ENCODE results near the gene JDP2.
"Not testable (repeated sequence)": the region's sequence is repeated elsewhere in the genome, so short reads cannot be mapped to it uniquely, and the experiment has no call there.

The JDP2 gene, protein sequence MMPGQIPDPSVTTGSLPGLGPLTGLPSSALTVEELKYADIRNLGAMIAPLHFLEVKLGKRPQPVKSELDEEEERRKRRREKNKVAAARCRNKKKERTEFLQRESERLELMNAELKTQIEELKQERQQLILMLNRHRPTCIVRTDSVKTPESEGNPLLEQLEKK

DNA sequence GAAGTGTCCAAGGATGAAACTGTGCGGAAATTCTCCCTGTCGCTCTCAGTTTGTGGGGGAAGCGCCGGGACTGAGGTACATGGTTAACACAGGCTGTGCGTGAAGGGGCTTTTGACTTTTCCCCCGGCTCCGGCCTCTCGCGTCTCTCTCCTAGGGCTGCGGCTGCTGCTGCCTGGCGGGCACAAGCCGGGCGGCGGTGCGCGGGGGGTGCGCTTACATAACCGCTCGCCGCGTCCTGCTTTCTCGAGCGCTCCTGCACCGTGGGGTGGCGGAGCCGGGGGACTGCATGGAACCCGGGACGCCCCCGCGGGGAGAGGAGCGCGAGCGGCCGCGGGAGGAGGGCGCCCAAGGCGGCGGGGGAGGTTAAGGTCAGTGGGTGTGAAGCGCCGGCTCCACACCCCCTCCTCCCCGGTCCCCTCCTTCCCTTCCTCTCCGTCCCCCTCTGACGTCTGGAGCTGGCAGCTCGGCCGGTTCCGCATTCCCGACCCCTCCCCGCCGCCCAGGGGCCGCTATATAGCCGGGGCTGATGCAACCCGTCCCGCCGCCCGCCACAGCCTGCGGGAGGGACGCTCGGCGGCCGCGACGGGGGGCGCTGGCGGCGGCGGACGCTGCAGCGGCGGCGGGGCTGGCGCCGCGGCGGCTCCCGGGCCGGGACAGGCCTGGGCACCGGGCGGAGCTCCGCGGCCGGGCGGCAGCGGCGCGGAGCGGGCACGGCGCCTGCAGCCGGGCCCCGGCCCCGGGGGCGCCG is at the start of gene JDP2:
TSS of gene JDP2 (plus strand) at position 541 of the 748 bp plus-strand sequence. CDS start 9,899 bp downstream, outside the sequence.
- peak in 1 of 2 donors; percentile 16 for DNase-seq (ENCODE audit: low read depth in 1 of 2, low spot score in 1 of 2)

DNA sequence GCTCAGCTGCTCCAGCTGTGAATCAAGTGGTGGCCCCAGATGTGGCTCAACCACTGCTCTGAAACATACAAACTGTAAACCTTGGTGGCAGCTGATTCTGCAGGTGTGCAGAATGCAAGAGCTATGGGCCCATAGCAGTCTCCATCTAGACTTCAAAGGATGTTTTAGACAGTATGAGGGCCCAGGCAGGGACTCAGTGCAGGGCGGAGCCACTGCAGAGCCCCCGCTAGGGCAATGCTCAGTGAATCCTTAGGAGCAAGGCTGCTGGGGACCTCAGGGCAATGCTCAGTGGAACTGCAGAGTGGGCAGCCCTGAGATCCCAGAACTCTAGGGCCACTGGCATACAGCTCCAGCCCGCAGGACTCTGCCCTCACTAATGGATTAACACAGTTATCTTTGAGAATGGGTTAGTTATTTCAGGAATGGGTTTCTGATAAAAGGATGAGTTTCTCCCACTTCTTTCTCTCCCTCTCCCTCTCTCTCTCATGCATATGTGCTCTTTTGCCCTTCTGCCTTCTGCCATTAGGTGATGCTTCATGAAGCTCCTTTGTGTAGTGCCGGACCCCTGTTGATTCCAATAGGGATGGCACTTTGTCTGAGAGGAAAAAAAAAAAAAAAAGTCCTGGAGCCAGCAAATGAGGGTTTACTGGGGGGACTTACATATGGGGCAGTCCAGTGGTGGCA is 48.4 kb upstream of the JDP2 start:
- no peak for DNase-seq (ENCODE audit: low read depth in 1 of 2, low spot score in 1 of 2)

DNA sequence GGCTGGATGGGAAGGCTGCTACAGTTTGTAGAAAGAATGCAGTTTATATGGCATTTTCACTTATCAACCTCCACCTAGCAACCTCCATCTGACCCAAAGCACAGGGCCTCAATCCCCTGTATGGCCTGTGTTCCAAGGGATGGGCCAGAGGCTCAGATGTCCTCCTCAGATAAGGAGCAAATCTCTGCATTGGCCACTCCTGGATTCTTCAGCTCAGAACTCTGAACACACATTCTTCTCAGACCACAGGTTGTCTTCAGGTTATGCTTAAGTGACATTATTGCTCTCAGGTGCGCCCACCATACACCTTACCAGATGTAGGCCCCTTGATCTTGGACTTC is 47.9 kb upstream of the JDP2 start:
- no peak for DNase-seq (ENCODE audit: low read depth in 1 of 2, low spot score in 1 of 2)

DNA sequence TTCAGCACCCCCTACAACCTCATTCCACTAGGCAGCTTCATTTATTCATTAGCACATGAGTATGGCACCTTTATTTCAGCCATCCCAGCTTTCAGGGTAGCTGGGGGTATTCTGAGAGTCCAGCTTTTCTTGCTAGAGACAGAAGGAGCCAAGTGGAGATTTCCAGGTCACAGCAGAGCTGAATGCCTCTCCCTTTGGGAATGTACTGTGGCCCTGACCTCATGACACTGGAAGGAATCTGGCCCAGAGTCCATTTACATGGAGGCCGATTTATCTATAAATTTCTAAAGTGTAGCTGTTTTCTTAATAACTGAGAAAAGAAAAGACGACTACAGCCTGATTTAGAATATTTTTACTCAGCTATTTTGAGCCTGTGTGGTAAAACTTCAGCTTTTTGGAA is 47.2 kb upstream of the JDP2 start:
- DNase-seq (ENCODE audit: low read depth in 1 of 2, low spot score in 1 of 2): no peak

DNA sequence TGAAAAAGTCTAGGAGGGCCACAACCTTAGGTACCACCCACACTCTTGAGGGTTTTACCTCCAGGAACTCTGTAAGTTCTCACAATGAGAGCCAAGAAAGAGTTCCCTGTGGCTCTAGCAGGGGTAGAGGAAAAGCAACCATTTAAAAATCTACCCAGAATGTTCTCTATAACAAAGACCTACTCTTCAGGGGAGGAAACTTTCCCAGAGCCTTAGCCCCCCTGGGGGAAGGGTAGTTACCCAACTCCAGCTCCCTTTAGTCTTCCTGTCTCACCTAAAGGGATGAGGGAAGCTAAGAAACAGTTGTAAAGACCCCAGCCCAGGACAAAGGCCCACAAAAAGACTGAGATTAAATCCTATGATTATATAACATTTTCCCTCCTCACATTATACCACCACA is 46.2 kb upstream of the JDP2 start:
- no peak for DNase-seq (ENCODE audit: low read depth in 1 of 2, low spot score in 1 of 2)

DNA sequence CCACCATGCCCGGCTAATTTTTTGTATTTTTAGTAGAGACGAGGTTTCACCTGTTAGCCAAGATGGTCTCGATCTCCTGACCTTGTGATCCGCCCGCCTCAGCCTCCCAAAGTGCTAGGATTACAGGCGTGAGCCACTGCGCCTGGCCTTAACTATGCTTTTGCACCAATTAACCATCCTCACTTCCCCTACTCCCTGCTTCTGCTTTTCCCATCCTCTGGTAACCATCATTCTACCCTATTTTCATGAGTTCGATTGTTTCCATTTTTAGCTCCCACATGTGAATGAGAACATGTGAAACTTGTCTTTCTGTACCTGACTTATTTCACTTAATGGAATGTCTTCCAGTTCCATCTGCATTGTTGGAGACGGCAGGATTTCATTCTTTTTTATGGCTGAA is 44.6 kb upstream of the JDP2 start:
- DNase-seq (ENCODE audit: low read depth in 1 of 2, low spot score in 1 of 2): not testable (repeated sequence)

DNA sequence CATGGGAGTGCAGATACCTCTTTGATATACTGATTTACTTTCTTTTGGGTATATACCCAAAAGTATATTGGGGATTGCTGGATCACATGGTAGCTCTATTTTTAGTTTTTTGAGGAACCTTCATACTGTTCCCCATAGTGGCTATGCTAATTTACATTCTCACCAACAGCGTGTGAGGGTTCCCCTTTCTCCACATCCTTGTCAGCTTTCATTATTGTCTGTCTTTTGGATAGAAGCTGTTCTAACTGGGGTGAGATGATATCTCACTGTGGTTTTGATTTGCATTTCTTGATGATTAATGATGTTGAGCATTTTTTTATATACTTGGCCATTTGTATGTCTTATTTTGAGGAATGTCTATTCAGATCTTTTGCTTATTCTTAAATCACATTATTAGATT is 44.1 kb upstream of the JDP2 start:
- no peak for DNase-seq (ENCODE audit: low read depth in 1 of 2, low spot score in 1 of 2)

DNA sequence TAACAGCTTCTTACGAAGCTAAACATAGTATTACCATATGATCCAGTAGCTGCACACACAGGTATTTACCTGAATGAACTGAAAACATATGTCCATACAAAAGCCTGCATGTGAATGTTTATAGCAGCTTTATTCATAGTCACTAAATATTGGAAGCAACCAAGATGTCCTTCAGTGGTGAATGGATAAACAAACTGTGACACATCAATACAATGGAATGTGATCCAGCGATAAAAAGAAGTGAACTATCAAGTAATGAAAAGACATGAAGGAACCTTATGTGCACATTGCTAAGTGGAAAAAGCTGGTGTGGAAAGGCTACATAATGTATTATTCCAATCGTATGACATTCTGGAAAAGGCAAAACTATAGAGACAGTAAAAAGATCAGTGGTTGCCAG is 38.1 kb upstream of the JDP2 start:
- no peak for DNase-seq (ENCODE audit: low read depth in 1 of 2, low spot score in 1 of 2)

DNA sequence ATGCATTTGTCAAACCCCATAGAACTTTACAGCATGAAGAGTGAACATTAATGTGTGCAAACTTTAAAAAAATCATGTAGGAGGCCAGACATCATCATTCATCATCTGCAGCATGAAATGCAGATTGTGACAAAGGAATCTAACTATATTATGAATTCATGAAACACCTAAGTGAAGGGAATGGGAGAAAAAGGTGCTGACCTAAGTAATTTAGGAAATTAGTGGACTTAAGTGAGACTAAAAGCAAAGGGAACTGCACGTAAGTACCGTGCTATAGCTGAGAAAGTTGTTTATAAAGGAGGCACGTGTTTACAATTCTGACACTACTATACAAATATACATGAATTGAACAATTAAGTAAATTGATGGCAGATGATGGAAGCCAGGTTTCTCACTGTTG is 37.6 kb upstream of the JDP2 start:
- DNase-seq (ENCODE audit: low read depth in 1 of 2, low spot score in 1 of 2): no peak

DNA sequence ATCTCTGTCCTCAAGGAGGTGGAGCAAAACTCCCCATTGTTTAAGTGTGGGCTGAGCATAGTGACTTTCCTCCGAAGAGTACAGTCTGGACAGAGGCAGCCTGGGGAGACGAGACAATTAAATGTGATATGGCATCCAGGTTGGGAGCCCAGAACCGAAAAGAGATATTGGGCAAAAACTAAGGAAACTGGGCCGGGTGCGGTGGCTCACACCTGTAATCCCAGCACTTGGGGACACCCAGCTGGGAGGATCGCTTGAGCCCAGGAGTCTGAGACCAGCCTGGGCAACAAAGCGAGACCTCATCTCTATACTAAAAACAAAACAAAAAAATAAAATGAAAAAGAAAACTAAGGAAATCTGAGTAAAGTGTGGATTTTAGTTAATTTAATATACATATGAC is 35.9 kb upstream of the JDP2 start:
- no peak for DNase-seq (ENCODE audit: low read depth in 1 of 2, low spot score in 1 of 2)

DNA sequence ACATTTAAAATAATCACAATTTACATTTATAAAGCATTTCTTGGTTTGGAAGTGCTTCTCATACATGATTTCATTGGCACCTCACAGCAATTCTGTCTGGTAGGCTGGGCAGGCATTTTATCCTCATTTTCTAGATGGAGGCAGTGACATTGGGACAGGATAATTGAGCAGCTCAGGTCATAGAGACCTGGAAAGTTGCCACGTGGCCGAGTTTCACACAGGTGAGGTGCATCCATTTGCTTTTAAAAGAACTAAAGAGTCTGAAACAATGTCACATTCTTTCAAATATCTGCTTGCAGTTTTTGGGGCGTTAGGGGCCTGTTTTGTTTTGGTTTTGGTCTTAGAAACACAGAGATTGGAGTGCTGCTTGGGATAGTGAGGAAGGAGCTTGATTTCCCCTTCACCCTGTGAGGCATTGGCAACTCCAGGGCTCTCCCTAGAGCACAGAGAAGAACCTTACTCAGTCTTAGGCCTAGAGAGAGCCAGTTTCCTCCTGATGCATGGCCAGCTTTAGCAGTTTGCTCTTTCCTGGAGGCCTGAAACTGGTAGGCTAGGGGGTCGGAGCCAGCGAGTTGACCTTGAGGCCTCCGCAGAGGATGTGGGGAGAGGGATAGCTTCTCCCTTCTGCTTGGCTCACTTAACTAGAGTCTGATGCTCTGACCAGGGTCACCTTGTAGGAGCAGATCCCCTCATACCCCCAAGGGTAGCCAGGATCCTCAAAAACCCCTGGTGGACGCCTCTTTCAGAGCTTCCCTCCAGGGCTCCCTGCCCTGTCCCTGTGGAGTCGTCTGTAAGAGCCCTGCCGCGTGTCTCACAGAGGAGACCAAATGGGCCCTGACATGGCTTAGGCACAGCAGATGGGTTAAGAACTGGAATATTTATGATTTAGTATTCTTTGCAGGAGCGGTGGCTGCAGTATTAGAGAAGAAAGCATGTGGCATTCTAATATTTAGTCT is 34.9 kb upstream of the JDP2 start:
- DNase-seq (ENCODE audit: low read depth in 1 of 2, low spot score in 1 of 2): no peak

DNA sequence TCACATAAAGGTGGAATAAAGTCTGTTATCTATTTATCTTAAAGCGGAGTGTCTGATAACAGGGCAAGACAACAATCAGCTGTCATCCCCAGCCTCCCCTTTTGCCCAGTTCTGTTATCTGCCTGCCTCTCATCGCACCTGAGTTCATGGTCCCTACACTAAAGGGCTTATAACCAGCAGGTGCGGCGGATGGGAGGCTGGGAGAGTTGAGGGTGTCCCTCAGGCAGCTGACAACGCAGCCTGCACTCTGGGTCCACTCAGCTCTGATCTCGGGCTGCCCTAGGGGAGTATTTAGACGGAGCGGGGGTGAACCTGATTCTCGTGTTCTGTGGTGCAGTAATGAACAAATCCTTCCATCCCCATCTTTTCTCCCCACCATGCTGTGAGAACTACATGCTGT is 34.0 kb upstream of the JDP2 start:
- DNase-seq (ENCODE audit: low read depth in 1 of 2, low spot score in 1 of 2): no peak

DNA sequence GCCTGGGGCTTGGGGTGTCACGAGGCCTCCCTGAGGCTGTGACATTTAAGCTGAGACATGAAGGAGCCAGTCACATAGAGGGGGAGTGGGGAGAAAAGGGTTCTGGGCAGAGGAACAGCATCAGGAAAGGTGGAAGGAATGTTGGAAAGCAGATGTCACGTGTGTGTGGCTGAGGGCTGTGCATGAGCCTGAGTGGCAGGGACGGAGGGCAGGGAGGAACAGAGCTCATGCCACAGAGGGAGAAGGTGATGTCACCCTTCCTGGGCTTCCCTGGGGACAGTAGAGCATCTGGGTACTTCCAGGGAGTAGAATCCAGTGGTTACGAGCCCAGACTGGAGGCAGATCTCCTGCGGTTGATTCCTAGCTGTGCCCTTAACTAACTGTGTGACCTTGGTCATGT is 32.0 kb upstream of the JDP2 start:
- DNase-seq (ENCODE audit: low read depth in 1 of 2, low spot score in 1 of 2): no peak

DNA sequence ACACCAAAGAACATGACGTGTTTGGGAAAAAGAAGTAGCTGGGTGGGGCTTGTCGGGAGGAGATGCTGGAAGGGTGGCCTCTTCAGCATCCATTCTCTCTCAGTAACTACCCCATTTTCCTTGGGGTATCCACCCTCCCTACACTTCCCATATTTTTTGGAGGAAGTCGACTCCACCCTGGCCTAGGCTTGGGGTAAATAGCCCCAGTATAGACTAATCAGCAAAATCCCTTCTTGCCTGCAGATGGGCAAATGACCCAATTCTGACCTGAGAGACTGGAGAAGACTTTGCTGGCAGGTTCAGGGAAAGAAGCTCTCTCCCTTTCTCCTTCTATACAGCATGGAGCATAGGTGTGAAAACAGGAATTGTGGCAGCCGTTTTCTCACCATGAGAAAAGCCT is 28.5 kb upstream of the JDP2 start:
- DNase-seq (ENCODE audit: low read depth in 1 of 2, low spot score in 1 of 2): no peak

DNA sequence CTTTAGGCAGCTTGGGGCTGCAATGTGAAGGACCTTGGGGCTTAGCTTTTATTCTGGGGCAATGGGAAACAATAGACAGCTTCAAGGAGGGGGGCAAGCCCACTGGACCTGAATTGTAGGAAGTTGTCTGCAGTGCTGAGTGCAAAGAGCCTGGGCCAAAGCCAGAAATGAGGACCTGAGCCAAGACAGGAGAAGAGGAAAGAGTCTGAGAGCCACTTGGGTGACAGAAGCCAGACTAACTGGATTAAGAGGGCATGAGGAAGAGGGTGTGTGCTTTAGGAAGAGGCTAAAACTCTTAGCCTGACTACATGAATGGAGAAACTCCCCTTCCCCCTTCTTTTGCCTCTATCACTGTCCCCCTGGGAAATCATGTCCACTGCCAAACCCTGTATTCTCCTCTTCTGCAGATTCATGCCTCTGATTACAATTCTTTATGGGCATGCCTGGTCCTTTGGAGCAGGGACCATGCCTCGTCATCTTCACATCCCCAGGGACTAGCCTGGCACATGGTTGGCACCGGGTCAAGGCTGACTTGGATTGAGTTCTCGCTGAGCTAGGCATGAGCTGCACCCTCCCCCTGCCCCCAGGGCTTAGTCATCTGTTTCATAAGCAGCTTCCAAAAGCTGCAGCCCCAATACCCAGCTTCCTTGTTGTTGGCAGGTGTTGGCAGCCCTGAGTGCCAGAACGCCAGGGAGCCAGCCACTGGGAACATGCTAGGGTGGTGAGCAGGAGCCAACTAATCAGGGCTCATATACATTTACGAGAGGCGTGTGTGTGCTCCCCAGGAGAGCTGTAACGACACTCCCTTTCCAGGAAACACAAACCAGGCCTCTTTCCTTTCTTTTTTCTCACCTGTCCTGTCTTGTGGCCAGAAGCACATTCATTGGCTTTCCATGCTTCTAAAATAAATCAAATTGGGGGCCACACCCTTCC is 27.7 kb upstream of the JDP2 start:
- no peak for DNase-seq (ENCODE audit: low read depth in 1 of 2, low spot score in 1 of 2)

DNA sequence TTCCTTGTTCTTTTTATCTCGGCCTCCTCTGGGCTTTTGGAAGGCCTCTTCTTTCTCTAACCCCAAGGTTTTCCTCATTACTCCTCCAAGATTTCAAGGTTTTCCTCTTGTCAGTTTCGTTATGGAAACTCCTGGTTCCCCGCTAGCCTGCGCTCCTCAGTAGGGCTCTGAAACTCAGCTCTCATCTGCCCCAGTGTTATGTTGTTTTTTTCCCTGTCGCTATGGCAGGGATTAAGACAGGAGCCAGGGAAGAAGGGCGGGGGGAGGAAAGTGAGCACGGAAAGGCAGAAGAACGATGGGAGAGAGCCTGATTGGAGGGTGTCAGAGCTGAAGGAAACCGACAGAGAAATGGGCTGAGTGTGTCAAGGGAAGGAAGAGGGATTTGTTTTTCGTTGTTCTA is 26.5 kb upstream of the JDP2 start:
- no peak for DNase-seq (ENCODE audit: low read depth in 1 of 2, low spot score in 1 of 2)

DNA sequence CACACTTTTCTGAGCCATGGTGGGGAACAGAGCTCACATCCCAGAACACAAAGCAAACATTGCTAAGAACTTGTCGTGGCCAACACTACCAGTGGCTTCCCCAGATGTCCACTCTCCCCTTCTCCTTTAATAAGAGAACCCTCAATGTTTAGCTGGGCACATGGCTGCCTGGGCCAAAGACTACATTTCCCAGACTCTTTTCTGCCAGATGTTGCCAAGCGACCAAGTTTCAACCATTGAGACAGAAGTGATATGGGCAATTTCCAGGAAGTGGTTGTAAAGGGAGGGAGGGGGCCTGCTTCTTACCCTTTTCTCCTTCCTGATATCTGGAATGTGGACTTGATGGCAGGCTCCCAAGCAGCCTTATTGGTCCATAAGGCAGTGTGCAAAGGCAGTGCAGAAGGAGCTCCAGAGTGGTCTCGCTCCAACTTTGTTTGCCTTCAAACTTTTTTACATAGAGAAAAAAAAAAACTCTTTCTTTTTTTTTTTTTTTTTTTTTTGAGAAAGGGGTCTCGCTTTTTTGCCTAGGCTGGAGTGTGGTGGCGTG is 24.9 kb upstream of the JDP2 start:
- no peak for DNase-seq (ENCODE audit: low read depth in 1 of 2, low spot score in 1 of 2)

DNA sequence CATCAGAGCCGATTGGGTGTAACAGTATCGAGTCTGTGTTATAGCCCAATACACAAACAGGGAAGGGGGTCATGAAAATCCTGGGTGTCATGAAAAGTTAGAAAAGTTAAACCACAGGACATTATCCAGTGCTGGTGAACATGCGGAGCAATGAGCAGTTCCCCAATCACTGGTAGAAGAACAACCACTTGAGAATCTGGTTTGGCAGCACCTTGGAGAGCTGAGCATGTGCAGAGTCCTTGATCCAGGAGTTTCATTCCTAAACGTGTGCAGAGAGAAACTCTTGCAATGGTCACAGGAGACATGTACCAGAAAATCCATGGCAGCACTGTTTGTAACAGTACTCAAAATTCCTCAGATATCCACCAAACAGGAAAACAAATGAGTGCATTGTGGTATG is 23.0 kb upstream of the JDP2 start:
- DNase-seq (ENCODE audit: low read depth in 1 of 2, low spot score in 1 of 2): no peak

DNA sequence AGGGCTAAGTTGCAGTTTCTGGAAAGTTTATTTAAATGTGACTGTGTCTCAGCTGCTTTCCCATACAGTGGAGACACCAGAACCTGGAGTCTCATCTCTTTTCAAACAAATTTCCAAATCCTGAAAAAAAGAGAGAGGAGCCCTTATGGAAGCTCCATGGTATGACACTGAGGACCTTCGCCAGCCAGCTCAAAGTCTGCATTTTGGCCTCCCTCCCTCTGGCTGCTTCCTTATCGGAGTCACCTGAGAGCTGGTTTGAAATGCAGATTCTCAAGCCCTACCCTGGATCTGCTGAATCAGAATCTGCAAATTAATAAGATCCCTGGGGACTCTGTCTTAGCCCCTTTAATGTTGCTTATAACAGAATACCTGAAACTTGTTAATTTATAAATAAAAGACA is 21.7 kb upstream of the JDP2 start:
- no peak for DNase-seq (ENCODE audit: low read depth in 1 of 2, low spot score in 1 of 2)

DNA sequence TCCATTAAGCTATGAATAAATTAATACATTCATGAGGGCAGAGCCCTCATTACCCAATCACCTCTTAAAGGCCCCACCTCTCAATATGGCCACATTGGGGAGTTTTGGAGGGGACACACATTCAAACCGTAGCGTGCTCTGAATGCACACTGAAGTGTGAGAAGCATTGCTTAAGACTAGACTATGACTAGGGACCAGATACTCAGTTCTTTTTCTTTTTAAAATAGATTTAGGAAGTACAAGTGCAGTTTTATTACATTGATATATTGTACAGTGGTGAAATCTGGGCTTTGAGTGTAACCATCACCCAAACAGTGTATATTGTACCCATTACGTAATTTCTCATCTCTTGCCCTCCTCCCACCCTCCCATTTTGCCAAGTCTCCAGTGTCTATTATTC is 21.0 kb upstream of the JDP2 start:
- DNase-seq (ENCODE audit: low read depth in 1 of 2, low spot score in 1 of 2): no peak

Measured in activated CD4-positive, alpha-beta T cell treated with anti-CD3 and anti-CD28 coated beads, Interleukin-2, amount 50 U/mL, for 24 hours (primary cell).